Keratinocyte (primary cell): ENCODE results near the gene FBXW12. TPM values are rescaled to one million over a fixed set of nuclear protein-coding genes. Genes with fewer than 3 reads are reported as not detected.
"Not testable (repeated sequence)": the region's sequence is repeated elsewhere in the genome, so short reads cannot be mapped to it uniquely, and the experiment has no call there.

Experiments used
- DNase-seq: peaks from one replicate; pipeline ENCODE4 v3.0.0-alpha.2; 2011; ENCODE audit warnings: low read depth, missing footprints, low spot score
- FAIRE-seq: peaks from 2 replicates; lab custom pipeline; 2011; peaks lifted over from hg19 to GRCh38; lab: Jason Lieb, UNC
- H2AFZ ChIP-seq: 2 replicates; pipeline ENCODE4 v1.6.0; 2012; ENCODE audit warnings: low read length, control low read depth, inconsistent platforms; ENCODE audit not compliant: control insufficient read depth
- H3K27ac ChIP-seq: 2 replicates; pipeline ENCODE4 v1.5.1; 2011; ENCODE audit warnings: low read length; ENCODE audit not compliant: control insufficient read depth, insufficient read depth
- H3K27me3 ChIP-seq: 3 replicates; pipeline ENCODE4 v1.6.0; 2011; ENCODE audit warnings: low read length; ENCODE audit not compliant: control insufficient read depth, insufficient read depth; ENCODE audit errors: extremely low read depth
- H3K36me3 ChIP-seq, 2 experiments: 2 replicates in 1 of 2; 3 replicates in 1 of 2; pipeline ENCODE4 v1.5.1; 2011; ENCODE audit warnings: low read length in 2 of 2, mild to moderate bottlenecking in 1 of 2; ENCODE audit not compliant: control insufficient read depth in 2 of 2, insufficient read depth in 2 of 2; ENCODE audit errors: extremely low read depth in 1 of 2
- H3K4me1 ChIP-seq: 3 replicates; pipeline ENCODE4 v1.5.1; 2011; ENCODE audit warnings: low read length; ENCODE audit not compliant: control insufficient read depth, insufficient read depth; ENCODE audit errors: extremely low read depth
- H3K4me2 ChIP-seq: 3 replicates; pipeline ENCODE4 v1.6.0; 2011; ENCODE audit warnings: low read depth, low read length; ENCODE audit not compliant: control insufficient read depth, insufficient read depth; ENCODE audit errors: extremely low read depth
- H3K4me3 ChIP-seq, 3 experiments: fragments of 200-600 bp in 1 of 3; sonication (generic) in 1 of 3; 2 replicates in 2 of 3; 3 replicates in 1 of 3; pipeline ENCODE4 v1.5.1; 2011 to 2016; ENCODE audit warnings: low read length in 3 of 3, mild to moderate bottlenecking in 3 of 3, control low read depth in 2 of 3, inconsistent platforms in 1 of 3, low read depth in 1 of 3, mixed read lengths in 1 of 3, mixed run types in 1 of 3, moderate library complexity in 1 of 3; ENCODE audit not compliant: control insufficient read depth in 2 of 3, insufficient read depth in 2 of 3; ENCODE audit errors: extremely low read depth in 1 of 3
- H3K79me2 ChIP-seq: 2 replicates; pipeline ENCODE4 v1.6.0; 2012; ENCODE audit warnings: low read length; ENCODE audit not compliant: control insufficient read depth, insufficient read depth
- H3K9ac ChIP-seq: 3 replicates; pipeline ENCODE4 v1.6.0; 2011; ENCODE audit warnings: low read length; ENCODE audit not compliant: control insufficient read depth, insufficient read depth; ENCODE audit errors: extremely low read depth
- H3K9me1 ChIP-seq: 3 replicates; pipeline ENCODE4 v1.6.0; 2011; ENCODE audit warnings: low read length; ENCODE audit not compliant: control insufficient read depth, insufficient read depth; ENCODE audit errors: extremely low read depth
- H3K9me3 ChIP-seq: 2 replicates; pipeline ENCODE4 v1.5.1; 2012; ENCODE audit warnings: low read depth, low read length; ENCODE audit not compliant: control insufficient read depth
- H4K20me1 ChIP-seq: 3 replicates; pipeline ENCODE4 v1.6.0; 2011; ENCODE audit warnings: low read length; ENCODE audit not compliant: control insufficient read depth, insufficient read depth; ENCODE audit errors: extremely low read depth
- EZH2 ChIP-seq: IDR thresholded peaks from one replicate; pipeline ENCODE4 v1.6.1; 2012; ENCODE audit warnings: inconsistent platforms, mild to moderate bottlenecking, low read length, moderate library complexity
- dilution Hi-C: fragments of 300-500 bp; cut with MboI; formaldehyde crosslinking; loops from one replicate; pipeline ENCODE4 v1.7.0; 2020; ENCODE audit warnings: low sequenced_read_pairs; ENCODE audit not compliant: extremely low pct_ligation_motif_present
- polyA minus RNA-seq, 3 experiments: library from RNA; depleted of rRNA, polyadenylated mRNA; stranded (reverse); fragments of >200 nt; gene quantifications; 1 replicate in 1 of 3; 2 replicates in 1 of 3; 3 replicates in 1 of 3; pipeline ENCODE4 v1.2.3, GENCODE V29; 2011
- polyA plus RNA-seq, 5 experiments: library from polyadenylated mRNA; depleted of rRNA in 3 of 5; stranded (reverse) in 3 of 5; stranded (forward) in 1 of 5; unstranded in 1 of 5; fragments of >200 nt; gene quantifications; 1 replicate in 1 of 5; 2 replicates in 3 of 5; 3 replicates in 1 of 5; pipeline versions ENCODE4 v1.2.1 to v1.2.3, GENCODE V29; 2011 to 2012; ENCODE audit warnings: missing spikeins in 2 of 5, low read depth in 1 of 5, low replicate concordance in 1 of 5
- TF ChIP-seq, protein P1 (sequence below), 3 experiments: IDR thresholded peaks in 1 of 3; conservative IDR thresholded peaks in 1 of 3; optimal IDR thresholded peaks in 1 of 3; 2 replicates in 2 of 3; 3 replicates in 1 of 3; pipeline versions ENCODE3 to v1.5.1; 2011; ENCODE audit warnings: low read length in 3 of 3, mild to moderate bottlenecking in 3 of 3, moderate library complexity in 2 of 3, control low read depth in 1 of 3, inconsistent platforms in 1 of 3; ENCODE audit not compliant: insufficient read depth in 2 of 3; ENCODE audit errors: extremely low read depth in 1 of 3

Gene FBXW12, protein sequence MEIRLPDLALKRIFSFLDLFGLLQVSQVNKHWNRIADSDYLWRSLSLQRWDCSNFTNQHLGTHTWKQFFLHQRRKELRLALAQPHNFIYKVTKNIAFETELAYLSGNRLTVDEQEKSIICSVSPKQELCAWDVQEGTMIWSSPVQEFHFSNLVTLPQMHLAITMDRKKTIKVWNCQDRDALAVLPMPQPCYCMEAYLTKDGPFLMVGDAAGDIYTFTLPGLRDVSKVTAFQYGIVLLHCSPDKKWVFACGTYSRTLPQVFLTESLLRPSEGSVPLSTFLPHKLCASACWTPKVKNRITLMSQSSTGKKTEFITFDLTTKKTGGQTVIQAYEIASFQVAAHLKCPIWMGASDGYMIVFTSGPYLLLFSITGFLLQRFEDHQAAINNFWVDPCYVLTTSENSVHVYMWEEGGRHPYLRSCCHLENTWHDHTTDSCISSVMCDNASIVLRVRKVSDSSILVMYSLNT
- polyA plus RNA-seq: not detected in 3 replicates
- not detected for polyA plus RNA-seq (2011; ENCODE audit: low read depth)
- polyA plus RNA-seq (2011; cell fraction: cytosol; rRNA removed): not detected in 2 replicates
- not detected in 2 replicates for polyA plus RNA-seq (2011; cell fraction: nucleus; rRNA removed)
- 0.05 and 0.24 TPM in 2 replicates for polyA plus RNA-seq (2012; ENCODE audit: low replicate concordance)
- polyA minus RNA-seq: not detected in 3 replicates
- not detected for polyA minus RNA-seq (2011; cell fraction: cytosol; rRNA and poly(A)+ RNA removed)
- not detected in 2 replicates for polyA minus RNA-seq (2011; cell fraction: nucleus; rRNA and poly(A)+ RNA removed)

DNA sequence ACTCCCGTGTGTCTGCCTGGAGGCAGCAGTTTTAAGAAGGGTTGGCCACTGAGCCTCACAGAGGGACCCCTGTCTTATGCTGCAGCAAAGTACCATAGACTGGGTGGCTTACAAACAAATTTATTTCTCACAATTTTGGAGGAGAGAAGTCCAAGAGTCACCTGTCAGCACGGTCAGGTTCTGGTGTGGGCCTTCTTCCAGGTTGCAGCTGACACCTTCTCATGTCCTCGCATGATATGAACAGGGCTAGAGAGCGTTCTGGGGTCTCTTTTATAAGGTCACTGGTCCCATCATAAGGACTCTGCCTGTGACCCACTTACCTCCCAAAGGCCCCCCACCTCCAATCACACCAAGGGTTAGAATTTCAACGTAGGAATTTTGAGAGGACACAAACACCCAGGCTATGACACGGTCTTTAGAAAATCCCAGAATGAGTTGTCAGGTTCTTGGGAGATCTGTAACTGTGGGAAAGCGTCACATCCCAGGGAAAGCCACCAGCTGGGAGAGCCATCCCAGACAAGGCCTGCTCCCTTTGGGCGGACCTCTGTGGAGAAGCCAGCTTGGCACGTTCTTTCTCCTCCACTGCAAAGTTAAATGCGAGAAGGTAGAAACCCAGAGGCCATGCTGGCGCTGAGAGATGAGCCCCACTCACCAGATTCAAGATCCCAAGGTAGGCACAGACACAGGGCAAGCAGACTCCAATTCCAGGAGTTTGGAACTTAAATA is at the start of gene FBXW12:
Gene FBXW12 (plus strand): TSS at position 569 of the 726 bp plus-strand sequence. CDS start 549 bp downstream, outside the sequence.
- DNase-seq: no peak
- H3K27ac ChIP-seq: no peak within 1 kb of the TSS
- no peaks in the 10 kb centered on the region for H3K36me3 ChIP-seq
- no peak for TF ChIP-seq EZH2
- TF ChIP-seq, protein P1, sequence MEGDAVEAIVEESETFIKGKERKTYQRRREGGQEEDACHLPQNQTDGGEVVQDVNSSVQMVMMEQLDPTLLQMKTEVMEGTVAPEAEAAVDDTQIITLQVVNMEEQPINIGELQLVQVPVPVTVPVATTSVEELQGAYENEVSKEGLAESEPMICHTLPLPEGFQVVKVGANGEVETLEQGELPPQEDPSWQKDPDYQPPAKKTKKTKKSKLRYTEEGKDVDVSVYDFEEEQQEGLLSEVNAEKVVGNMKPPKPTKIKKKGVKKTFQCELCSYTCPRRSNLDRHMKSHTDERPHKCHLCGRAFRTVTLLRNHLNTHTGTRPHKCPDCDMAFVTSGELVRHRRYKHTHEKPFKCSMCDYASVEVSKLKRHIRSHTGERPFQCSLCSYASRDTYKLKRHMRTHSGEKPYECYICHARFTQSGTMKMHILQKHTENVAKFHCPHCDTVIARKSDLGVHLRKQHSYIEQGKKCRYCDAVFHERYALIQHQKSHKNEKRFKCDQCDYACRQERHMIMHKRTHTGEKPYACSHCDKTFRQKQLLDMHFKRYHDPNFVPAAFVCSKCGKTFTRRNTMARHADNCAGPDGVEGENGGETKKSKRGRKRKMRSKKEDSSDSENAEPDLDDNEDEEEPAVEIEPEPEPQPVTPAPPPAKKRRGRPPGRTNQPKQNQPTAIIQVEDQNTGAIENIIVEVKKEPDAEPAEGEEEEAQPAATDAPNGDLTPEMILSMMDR (optimal IDR thresholded peaks at IDR 0.05 in 1 of 3, IDR thresholded peaks at IDR 0.05 in 1 of 3, conservative IDR thresholded peaks at IDR 0.05 in 1 of 3; ENCODE audit: extremely low read depth in 1 of 3, insufficient read depth in 2 of 3, low read length in 3 of 3): no peak
- no peaks in the 10 kb centered on the region for H4K20me1 ChIP-seq
- H3K9me1 ChIP-seq: no peaks in the 10 kb centered on the region
- no peaks in the 10 kb centered on the region for H3K4me1 ChIP-seq
- H3K4me2 ChIP-seq: no peak within 1 kb of the TSS
- FAIRE-seq: no peak
- no peaks in the 10 kb centered on the region for H3K9me3 ChIP-seq
- no peaks in the 10 kb centered on the region for H3K27me3 ChIP-seq
- no peak within 1 kb of the TSS for H3K9ac ChIP-seq
- no peak within 1 kb of the TSS for H3K4me3 ChIP-seq
- dilution Hi-C loops: no loop called here
- H3K79me2 ChIP-seq: no peaks in the 10 kb centered on the region
- no peak within 1 kb of the TSS for H2AFZ ChIP-seq

DNA sequence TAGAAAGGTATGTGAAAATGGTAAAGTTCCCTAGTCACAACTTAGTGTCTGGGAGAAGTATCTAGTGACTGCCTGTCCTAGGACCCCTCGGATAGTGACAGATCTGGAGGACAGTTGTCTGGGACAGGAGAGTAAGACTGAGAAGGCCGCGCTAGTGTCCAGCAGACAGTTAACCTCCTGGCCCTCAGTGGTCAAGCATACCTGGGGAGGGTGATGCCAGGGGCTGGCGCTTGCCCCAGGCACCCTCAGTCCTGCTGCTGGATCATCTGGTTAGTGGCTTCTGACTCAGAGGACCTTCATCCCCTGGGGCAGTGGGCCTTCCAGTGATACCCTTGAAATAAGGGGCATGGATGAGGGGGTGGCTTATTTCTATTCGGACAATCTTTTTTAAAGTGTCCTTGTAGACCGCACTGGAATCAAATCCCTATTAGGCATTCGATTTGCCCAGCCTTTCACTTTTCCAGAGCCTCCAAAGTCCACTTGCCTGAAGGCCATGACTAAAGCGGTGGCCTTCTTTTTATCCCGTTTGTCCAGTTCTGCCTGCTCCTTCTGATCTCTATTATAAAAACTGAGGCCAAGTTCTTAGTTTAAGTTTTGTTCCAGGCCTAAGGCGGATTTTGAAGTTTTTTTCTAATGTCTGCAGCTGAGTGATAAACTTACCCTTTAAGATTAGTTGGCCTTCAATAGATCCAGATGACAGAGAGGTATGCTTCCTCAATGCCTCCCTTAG is 40.1 kb upstream of the FBXW12 start:
- FAIRE-seq, DNase-seq: not testable (repeated sequence)

DNA sequence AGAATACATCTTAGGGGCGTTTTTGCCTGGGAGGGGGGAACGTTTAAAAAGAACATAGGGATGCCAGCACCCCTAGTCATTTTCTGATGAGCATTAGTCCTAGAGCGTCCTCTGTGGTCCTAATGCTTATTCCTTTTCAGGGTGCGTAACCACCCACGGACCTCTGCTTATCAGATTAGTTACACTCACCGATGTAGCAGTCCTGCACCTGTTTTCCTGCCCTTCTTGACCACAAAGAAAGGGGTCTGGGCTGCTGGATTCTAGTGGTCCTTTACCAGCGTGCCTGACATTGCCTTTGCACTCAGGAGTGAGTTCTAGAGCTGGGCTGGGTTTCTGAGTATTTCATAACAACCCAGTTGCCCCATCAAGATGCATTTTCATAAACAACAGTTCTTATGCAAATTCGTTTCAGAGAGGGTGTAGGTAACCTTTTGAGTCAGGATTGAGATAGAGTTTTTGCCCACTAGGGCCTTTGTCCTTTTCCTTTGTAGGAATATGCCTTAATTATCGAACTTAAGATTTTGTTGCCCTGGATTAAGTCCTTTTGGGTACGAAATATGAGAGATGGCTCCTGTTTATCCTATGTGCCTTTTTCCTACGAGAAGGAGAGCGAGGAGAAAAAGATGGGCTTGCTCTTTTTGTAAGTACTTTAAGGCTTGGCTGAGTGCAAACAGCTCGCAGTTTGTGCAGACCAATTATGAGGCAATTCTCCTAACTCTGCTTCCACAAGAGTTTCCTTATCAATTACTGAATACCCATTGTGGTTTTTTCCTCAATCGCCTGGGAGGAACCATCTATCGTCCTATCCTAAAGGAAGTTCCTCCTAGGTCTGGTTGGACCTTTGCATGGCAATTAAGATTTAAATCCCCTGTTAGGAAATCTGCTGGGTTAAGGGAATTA is 38.4 kb upstream of the FBXW12 start, which contains the start of gene SPINK8:
Gene SPINK8 (minus strand): TSS at position 316 of the 900 bp plus-strand sequence. CDS start 5,320 bp downstream, outside the sequence.
- H3K9ac ChIP-seq, DNase-seq, dilution Hi-C loops, H3K4me1 ChIP-seq, H3K36me3 ChIP-seq, H3K4me2 ChIP-seq, H3K27ac ChIP-seq, H3K79me2 ChIP-seq, H4K20me1 ChIP-seq, H3K9me3 ChIP-seq, FAIRE-seq, H3K4me3 ChIP-seq, H3K27me3 ChIP-seq, H3K9me1 ChIP-seq, H2AFZ ChIP-seq: not testable (repeated sequence)

More for the DNA sequence above, 40.1 kb upstream of the FBXW12 start:
- H3K4me3 ChIP-seq, dilution Hi-C loops, H3K36me3 ChIP-seq, H3K27me3 ChIP-seq, H4K20me1 ChIP-seq, H3K79me2 ChIP-seq, H3K9me3 ChIP-seq, H2AFZ ChIP-seq, H3K4me1 ChIP-seq, H3K27ac ChIP-seq, H3K9me1 ChIP-seq, H3K9ac ChIP-seq, H3K4me2 ChIP-seq: not testable (repeated sequence)
